Mesenchymal stem cell (in vitro differentiated cells and primary cell): ENCODE data around the gene MS4A12.

Source experiments
- DNase-seq: peaks from one replicate; pipeline ENCODE4 v3.0.0-alpha.2; 2013
- H2AFZ ChIP-seq: one replicate; pipeline ENCODE4 v1.6.1; 2013; ENCODE audit warnings: low read depth, mild to moderate bottlenecking, control low read depth, inconsistent platforms, low read length, moderate library complexity
- H2AK5ac ChIP-seq: 2 replicates; pipeline ENCODE4 v1.6.1; 2013; ENCODE audit warnings: low read length, moderate library complexity, mild to moderate bottlenecking, inconsistent platforms; ENCODE audit not compliant: severe bottlenecking
- H2BK120ac ChIP-seq: one replicate; pipeline ENCODE4 v1.6.1; 2013; ENCODE audit warnings: low read depth, mild to moderate bottlenecking, inconsistent platforms, low read length, moderate library complexity
- H2BK12ac ChIP-seq, 2 experiments: one replicate each; pipeline ENCODE4 v1.6.1; 2013; ENCODE audit warnings: inconsistent platforms in 2 of 2, low read length in 2 of 2, mild to moderate bottlenecking in 2 of 2, moderate library complexity in 2 of 2, control low read depth in 1 of 2
- H2BK15ac ChIP-seq: one replicate; pipeline ENCODE4 v1.6.1; 2013; ENCODE audit warnings: mild to moderate bottlenecking, low read depth, inconsistent platforms; ENCODE audit not compliant: poor library complexity, severe bottlenecking
- H2BK5ac ChIP-seq: 2 replicates; pipeline ENCODE4 v1.6.1; 2013; ENCODE audit warnings: low read depth, mild to moderate bottlenecking, low read length, control low read depth, inconsistent platforms; ENCODE audit not compliant: poor library complexity, severe bottlenecking
- H3K14ac ChIP-seq, 2 experiments: one replicate each; pipeline ENCODE4 v1.6.1; 2013; ENCODE audit warnings: inconsistent platforms in 2 of 2, low read length in 2 of 2, control low read depth in 1 of 2, mild to moderate bottlenecking in 1 of 2, moderate library complexity in 1 of 2
- H3K18ac ChIP-seq, 2 experiments: one replicate each; pipeline ENCODE4 v1.6.1; 2013; ENCODE audit warnings: inconsistent platforms in 2 of 2, low read length in 2 of 2, control low read depth in 1 of 2, low read depth in 1 of 2, mild to moderate bottlenecking in 1 of 2
- H3K23ac ChIP-seq, 2 experiments: one replicate each; pipeline ENCODE4 v1.6.1; 2013; ENCODE audit warnings: inconsistent platforms in 2 of 2, low read length in 2 of 2, mild to moderate bottlenecking in 2 of 2, moderate library complexity in 2 of 2, control low read depth in 1 of 2
- H3K27ac ChIP-seq: 2 replicates; pipeline ENCODE4 v1.5.1; 2013; ENCODE audit warnings: mild to moderate bottlenecking, moderate library complexity, low read length, control low read depth, inconsistent platforms; ENCODE audit not compliant: poor library complexity, severe bottlenecking
- H3K27me3 ChIP-seq, 2 experiments: 2 replicates each; pipeline versions ENCODE4 v1.6.1 to v1.7.0; 2013; ENCODE audit warnings: low read length in 2 of 2, mild to moderate bottlenecking in 2 of 2, moderate library complexity in 2 of 2, control low read depth in 1 of 2, inconsistent platforms in 1 of 2; ENCODE audit not compliant: control insufficient read depth in 1 of 2, insufficient read depth in 1 of 2
- H3K36me3 ChIP-seq, 2 experiments: 2 replicates each; pipeline versions ENCODE4 v1.6.1 to v1.7.0; 2013; ENCODE audit warnings: low read length in 2 of 2, control low read depth in 1 of 2, inconsistent platforms in 1 of 2, low read depth in 1 of 2, mild to moderate bottlenecking in 1 of 2; ENCODE audit not compliant: insufficient read depth in 2 of 2, control insufficient read depth in 1 of 2
- H3K4ac ChIP-seq, 2 experiments: one replicate each; pipeline ENCODE4 v1.6.1; 2013; ENCODE audit warnings: inconsistent platforms in 2 of 2, low read length in 2 of 2, mild to moderate bottlenecking in 2 of 2, moderate library complexity in 2 of 2, control low read depth in 1 of 2, low read depth in 1 of 2
- H3K4me1 ChIP-seq: 2 replicates; pipeline ENCODE4 v1.6.1; 2013; ENCODE audit warnings: low read depth, low read length, control low read depth; ENCODE audit not compliant: control insufficient read depth, insufficient read depth
- H3K4me2 ChIP-seq: 2 replicates; pipeline ENCODE4 v1.6.1; 2013; ENCODE audit warnings: low read length, mild to moderate bottlenecking, inconsistent platforms; ENCODE audit not compliant: poor library complexity, severe bottlenecking
- H3K4me3 ChIP-seq, 2 experiments: 2 replicates each; pipeline versions ENCODE4 v1.5.1 to v1.7.0; 2013; ENCODE audit warnings: low read length in 2 of 2, mild to moderate bottlenecking in 2 of 2, control low read depth in 1 of 2, low read depth in 1 of 2; ENCODE audit not compliant: insufficient read depth in 1 of 2
- H3K79me1 ChIP-seq: replicated peaks from 2 replicates; pipeline ENCODE4 v1.6.1; 2013; ENCODE audit warnings: mild to moderate bottlenecking, control low read depth, low read length, inconsistent platforms; ENCODE audit not compliant: poor library complexity, severe bottlenecking
- H3K9ac ChIP-seq: 2 replicates; pipeline ENCODE4 v1.7.0; 2013; ENCODE audit warnings: mild to moderate bottlenecking, low read length, moderate library complexity
- H3K9me3 ChIP-seq: 2 replicates; pipeline ENCODE4 v1.7.0; 2013; ENCODE audit warnings: mild to moderate bottlenecking, low read length; ENCODE audit not compliant: control insufficient read depth
- H4K8ac ChIP-seq: one replicate; pipeline ENCODE4 v1.6.1; 2013; ENCODE audit warnings: inconsistent platforms, mild to moderate bottlenecking, low read length, moderate library complexity
- H4K91ac ChIP-seq: one replicate; pipeline ENCODE4 v1.6.1; 2013; ENCODE audit warnings: mild to moderate bottlenecking, low read length, inconsistent platforms
- WGBS: methylation state at CpG from one replicate; pipeline ENCODE4 v1.1.7; 2013; ENCODE audit warnings: mixed read lengths; 5-methylcytosine and 5-hydroxymethylcytosine counted together

MS4A12 gene

DNA sequence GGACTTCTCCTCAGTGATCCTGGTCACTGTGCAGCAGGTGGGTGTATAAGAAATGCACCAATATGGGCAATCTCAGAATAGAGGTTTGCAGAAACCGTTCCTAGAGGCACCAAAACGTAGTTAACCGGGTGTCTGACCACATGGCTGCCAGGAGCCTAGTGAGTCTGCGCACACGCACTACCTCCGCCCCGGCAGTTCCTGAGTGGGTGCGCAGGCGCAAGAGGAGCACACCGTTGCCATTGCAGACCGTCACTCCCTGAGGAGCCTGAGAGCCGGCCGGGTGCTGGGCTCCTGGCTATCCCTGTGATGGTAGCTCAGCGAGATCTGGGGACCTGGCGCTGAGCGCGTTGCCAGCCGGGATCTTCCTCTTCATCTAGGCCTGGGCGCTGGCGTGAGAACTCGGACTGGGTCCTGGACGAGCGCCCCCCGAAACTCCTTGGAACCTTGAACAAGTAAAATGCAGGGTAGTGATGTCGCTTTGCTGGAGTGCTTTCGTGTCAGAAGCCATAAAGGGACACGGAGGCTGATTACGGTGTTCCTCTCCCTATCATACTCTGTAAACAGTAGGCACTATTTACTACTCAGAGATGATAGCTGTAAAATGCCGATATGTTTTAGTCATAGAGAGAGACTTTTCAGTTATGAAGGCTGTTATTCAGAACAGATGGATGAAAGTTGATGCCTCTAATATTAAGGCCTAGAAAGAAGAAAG lies 22.7 kb downstream of the MS4A12 start, which contains the start of gene MS4A13:
TSS of gene MS4A13 (plus strand) at position 249 of the 712 bp plus-strand sequence. CDS start 2,692 bp downstream, outside the sequence.
- no peak within 1 kb of the TSS for H3K9ac ChIP-seq
- H3K27ac ChIP-seq: no peak within 1 kb of the TSS
- H2BK12ac ChIP-seq: no peak within 1 kb of the TSS
- H4K91ac ChIP-seq: no peak within 1 kb of the TSS
- H4K8ac ChIP-seq: no peak within 1 kb of the TSS
- no peak within 1 kb of the TSS for H3K14ac ChIP-seq
- H3K4me3 ChIP-seq: peak within 1 kb of the TSS in 1 of 2 experiments; percentile 7
- WGBS: 90% methylated on average over 26 of the region's 29 CpGs
- H2BK5ac ChIP-seq: no peak within 1 kb of the TSS
- no peak within 1 kb of the TSS for H3K23ac ChIP-seq
- no peak within 1 kb of the TSS for H3K4ac ChIP-seq
- no peak within 1 kb of the TSS for H2AK5ac ChIP-seq
- H3K4me2 ChIP-seq: no peak within 1 kb of the TSS
- H3K27me3 ChIP-seq: no peaks in the 10 kb centered on the region
- H2AFZ ChIP-seq: no peak within 1 kb of the TSS
- DNase-seq: no peak
- H3K18ac ChIP-seq: no peak within 1 kb of the TSS
- H2BK15ac ChIP-seq: no peak within 1 kb of the TSS
- H3K4me1 ChIP-seq: no peaks in the 10 kb centered on the region
- no peaks in the 10 kb centered on the region for H3K36me3 ChIP-seq
- H3K9me3 ChIP-seq: peaks cover 5% of the 10 kb centered on the region
- no peaks in the 10 kb centered on the region for H3K79me1 ChIP-seq
- no peak within 1 kb of the TSS for H2BK120ac ChIP-seq

DNA sequence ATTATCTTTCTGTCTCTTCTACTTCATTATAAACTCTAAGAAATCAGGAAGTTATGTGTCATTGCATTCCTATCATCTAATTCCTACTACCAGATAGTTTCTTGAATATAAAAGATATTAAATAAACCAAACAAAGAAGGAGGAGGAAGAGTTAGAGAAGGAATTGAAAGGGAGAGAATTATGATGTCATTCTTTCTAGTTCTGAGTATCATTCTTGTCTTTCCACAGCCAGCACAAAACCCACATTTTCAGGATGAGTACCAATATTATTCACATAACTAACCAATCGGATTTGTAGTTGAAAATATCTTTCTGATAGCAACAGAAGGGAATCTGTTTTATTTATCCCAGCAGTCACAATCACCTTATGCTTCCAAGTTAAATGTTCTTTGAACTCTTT lies 35.9 kb downstream of the MS4A12 start:
- Histone ChIP-seq H2AK5ac (no peak overlapping the region), H3K27me3 (no peaks in the 10 kb centered on the region), H3K23ac (no peak overlapping the region), H3K9me3 (peaks cover 7% of the 10 kb centered on the region), H3K18ac (no peak overlapping the region), H3K4me1 (no peaks in the 10 kb centered on the region), H4K8ac (no peak overlapping the region), H2BK5ac (no peak overlapping the region), H3K14ac (no peak overlapping the region), H3K9ac (no peak overlapping the region), H4K91ac (no peak overlapping the region), H3K27ac (no peak overlapping the region), H3K79me1 (no peaks in the 10 kb centered on the region), H2BK12ac (no peak overlapping the region), H3K4me2 (no peak overlapping the region), H3K36me3 (no peaks in the 10 kb centered on the region), H2BK120ac (no peak overlapping the region), H3K4me3 (no peak overlapping the region), H2AFZ (no peak overlapping the region), H3K4ac (no peak overlapping the region), H2BK15ac (no peak overlapping the region)
- 100% methylated on average over 1 of the region's 1 CpG for WGBS
- no peak for DNase-seq

GRCh38 chr11:60528934-60529333 lies 36.4 kb downstream of the MS4A12 start:
- DNase-seq: no peak
- Histone ChIP-seq H3K18ac (no peak overlapping the region), H3K23ac (no peak overlapping the region), H3K9me3 (peaks cover 7% of the 10 kb centered on the region), H4K91ac (no peak overlapping the region), H3K14ac (no peak overlapping the region), H3K4me2 (no peak overlapping the region), H3K79me1 (no peaks in the 10 kb centered on the region), H3K36me3 (no peaks in the 10 kb centered on the region), H3K27me3 (no peaks in the 10 kb centered on the region), H2BK5ac (no peak overlapping the region), H2BK12ac (no peak overlapping the region), H3K4me1 (no peaks in the 10 kb centered on the region), H3K27ac (no peak overlapping the region), H3K4me3 (no peak overlapping the region), H4K8ac (no peak overlapping the region), H3K9ac (no peak overlapping the region), H3K4ac (no peak overlapping the region), H2BK15ac (no peak overlapping the region), H2BK120ac (no peak overlapping the region), H2AK5ac (no peak overlapping the region), H2AFZ (no peak overlapping the region)
- 24% methylated on average over 1 of the region's 1 CpG for WGBS

DNA sequence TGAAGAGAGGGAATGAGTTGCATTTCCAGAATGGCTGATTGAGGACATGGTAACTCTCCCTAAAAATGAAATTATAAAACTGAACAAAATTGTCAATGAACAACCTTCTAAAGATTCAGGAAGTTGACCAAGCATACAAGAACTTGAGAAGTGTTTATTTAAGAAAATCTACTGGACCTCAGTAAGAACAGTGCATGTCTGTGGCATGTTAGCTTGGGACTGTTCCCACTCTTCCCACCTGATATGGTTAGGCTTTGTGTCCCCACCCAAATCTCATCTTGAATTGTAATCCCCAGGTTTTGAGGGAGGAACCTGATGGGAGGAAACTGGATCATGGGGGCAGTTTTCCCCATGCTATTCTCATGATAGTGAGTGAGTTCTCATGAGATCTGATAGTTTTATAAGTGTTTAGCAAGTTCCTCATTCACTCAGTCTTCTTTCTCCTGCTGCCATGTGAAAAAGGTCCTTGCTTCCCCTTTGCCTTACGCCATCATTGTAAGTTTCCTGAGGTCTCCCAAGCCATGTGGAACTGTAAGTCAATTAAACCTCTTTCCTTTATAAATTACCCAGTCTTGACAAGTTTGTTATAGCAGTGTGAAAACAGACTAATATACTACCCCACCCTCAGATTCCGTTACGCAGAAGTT lies 38.0 kb downstream of the MS4A12 start:
- no peaks in the 10 kb centered on the region for H3K79me1 ChIP-seq
- H3K18ac ChIP-seq: no peak overlapping the region
- WGBS: 89% methylated on average over 3 of the region's 3 CpGs
- H3K27ac ChIP-seq: no peak overlapping the region
- no peaks in the 10 kb centered on the region for H3K36me3 ChIP-seq
- no peak overlapping the region for H3K23ac ChIP-seq
- no peak for DNase-seq
- no peak overlapping the region for H3K4ac ChIP-seq
- no peak overlapping the region for H2BK12ac ChIP-seq
- no peak overlapping the region for H2AFZ ChIP-seq
- H3K27me3 ChIP-seq: no peaks in the 10 kb centered on the region
- peaks cover 7% of the 10 kb centered on the region for H3K9me3 ChIP-seq
- no peak overlapping the region for H3K4me2 ChIP-seq
- H4K91ac ChIP-seq: no peak overlapping the region
- no peak overlapping the region for H2BK5ac ChIP-seq
- no peak overlapping the region for H3K4me3 ChIP-seq
- no peak overlapping the region for H2BK15ac ChIP-seq
- no peak overlapping the region for H4K8ac ChIP-seq
- no peaks in the 10 kb centered on the region for H3K4me1 ChIP-seq
- H2BK120ac ChIP-seq: no peak overlapping the region
- no peak overlapping the region for H3K14ac ChIP-seq
- no peak overlapping the region for H3K9ac ChIP-seq
- H2AK5ac ChIP-seq: no peak overlapping the region
